DND-41 (cell line): Measurements from ENCODE around the gene RNF144A.

Experiments
- EZH2 ChIP-seq: IDR thresholded peaks from 3 replicates; pipeline ENCODE4 v1.6.1; 2012; ENCODE audit warnings: borderline replicate concordance, low read depth, mild to moderate bottlenecking, moderate library complexity, low read length, inconsistent platforms; ENCODE audit not compliant: severe bottlenecking
- TF ChIP-seq, protein P1 (sequence below): IDR thresholded peaks from 2 replicates; pipeline ENCODE4 v1.5.1; 2012; ENCODE audit warnings: borderline replicate concordance, low read length, moderate library complexity, mild to moderate bottlenecking; ENCODE audit not compliant: poor library complexity, severe bottlenecking; ENCODE audit errors: extremely low read depth

- TF ChIP-seq, protein P1, sequence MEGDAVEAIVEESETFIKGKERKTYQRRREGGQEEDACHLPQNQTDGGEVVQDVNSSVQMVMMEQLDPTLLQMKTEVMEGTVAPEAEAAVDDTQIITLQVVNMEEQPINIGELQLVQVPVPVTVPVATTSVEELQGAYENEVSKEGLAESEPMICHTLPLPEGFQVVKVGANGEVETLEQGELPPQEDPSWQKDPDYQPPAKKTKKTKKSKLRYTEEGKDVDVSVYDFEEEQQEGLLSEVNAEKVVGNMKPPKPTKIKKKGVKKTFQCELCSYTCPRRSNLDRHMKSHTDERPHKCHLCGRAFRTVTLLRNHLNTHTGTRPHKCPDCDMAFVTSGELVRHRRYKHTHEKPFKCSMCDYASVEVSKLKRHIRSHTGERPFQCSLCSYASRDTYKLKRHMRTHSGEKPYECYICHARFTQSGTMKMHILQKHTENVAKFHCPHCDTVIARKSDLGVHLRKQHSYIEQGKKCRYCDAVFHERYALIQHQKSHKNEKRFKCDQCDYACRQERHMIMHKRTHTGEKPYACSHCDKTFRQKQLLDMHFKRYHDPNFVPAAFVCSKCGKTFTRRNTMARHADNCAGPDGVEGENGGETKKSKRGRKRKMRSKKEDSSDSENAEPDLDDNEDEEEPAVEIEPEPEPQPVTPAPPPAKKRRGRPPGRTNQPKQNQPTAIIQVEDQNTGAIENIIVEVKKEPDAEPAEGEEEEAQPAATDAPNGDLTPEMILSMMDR, result no peak
- no peak for TF ChIP-seq EZH2
Measured at GRCh38 chr2:7047661-7048060, 130.4 kb downstream of the RNF144A start.
